SK-N-SH (cell line): Measurements from ENCODE around the gene GOLGA8H. TPM values are rescaled to one million over a fixed set of nuclear protein-coding genes. Genes with fewer than 3 reads are reported as not detected.
A peak's percentile ranks its signal among the peaks of the same experiment; 100 is the strongest.
"Not testable (repeated sequence)": the region's sequence is repeated elsewhere in the genome, so short reads cannot be mapped to it uniquely, and the experiment has no call there.

Experiments used
- CTCF ChIA-PET: fragments of 300-600, 350-600 bp; formaldehyde crosslinking; extraction: SDS; loops from one replicate; lab custom pipeline; 2021; lab: Yijun Ruan, JAX
- POLR2A ChIA-PET: fragments of 350-600 bp; sonication (Branson Sonifier 250); formaldehyde crosslinking; extraction: SDS; loops from one replicate; lab custom pipeline; 2020; ENCODE audit warnings: antibody characterized with exemption, inconsistent platforms; lab: Yijun Ruan, JAX
- DNase-seq: peaks from one replicate; pipeline ENCODE4 v3.0.0; 2012
- H2AFZ ChIP-seq: fragments of 200-600 bp; sonication (generic); 2 replicates; pipeline ENCODE4 v1.8.1; 2016; ENCODE audit warnings: antibody characterized with exemption, mild to moderate bottlenecking, low read depth
- H3F3A ChIP-seq: fragments of 200-600 bp; sonication (generic); replicated peaks from 2 replicates; pipeline ENCODE3; 2016; ENCODE audit warnings: antibody characterized with exemption, mild to moderate bottlenecking; ENCODE audit not compliant: insufficient read depth
- H3K27ac ChIP-seq, 2 experiments: fragments of 200-500 bp in 1 of 2; fragments of 200-600 bp in 1 of 2; sonication (Bioruptor generic) in 1 of 2; sonication (generic), shearing (Covaris generic) in 1 of 2; 2 replicates each; pipeline versions ENCODE4 v1.5.1 to v1.6.1; 2014 to 2016; ENCODE audit warnings: low read depth in 2 of 2, inconsistent platforms in 1 of 2, low read length in 1 of 2, mild to moderate bottlenecking in 1 of 2, mixed read lengths in 1 of 2
- H3K27me3 ChIP-seq: fragments of 200-600 bp; sonication (generic), shearing (Covaris generic); 2 replicates; pipeline ENCODE4 v1.6.1; 2016; ENCODE audit warnings: mixed run types; ENCODE audit not compliant: insufficient read depth
- H3K36me3 ChIP-seq, 2 experiments: fragments of 200-500 bp in 1 of 2; fragments of 200-600 bp in 1 of 2; sonication (Bioruptor generic) in 1 of 2; sonication (generic) in 1 of 2; replicated peaks in 1 of 2; 2 replicates each; pipeline versions ENCODE3 to v1.5.1; 2014 to 2016; ENCODE audit warnings: low read length in 1 of 2, mild to moderate bottlenecking in 1 of 2; ENCODE audit not compliant: insufficient read depth in 2 of 2, control insufficient read depth in 1 of 2
- H3K4me1 ChIP-seq, 2 experiments: fragments of 200-500 bp in 1 of 2; fragments of 200-600 bp in 1 of 2; sonication (Bioruptor generic) in 1 of 2; sonication (generic), shearing (Covaris generic) in 1 of 2; 2 replicates each; pipeline versions ENCODE4 v1.5.1 to v1.6.1; 2014 to 2016; ENCODE audit warnings: low read depth in 1 of 2, low read length in 1 of 2, mixed run types in 1 of 2; ENCODE audit not compliant: insufficient read depth in 2 of 2, control insufficient read depth in 1 of 2
- H3K4me2 ChIP-seq: fragments of 200-600 bp; sonication (generic), shearing (Covaris generic); 2 replicates; pipeline ENCODE4 v1.6.1; 2017; ENCODE audit warnings: mixed run types
- H3K4me3 ChIP-seq, 2 experiments: fragments of 200-500 bp in 1 of 2; fragments of 200-600 bp in 1 of 2; sonication (Bioruptor generic) in 1 of 2; sonication (generic), shearing (Covaris generic) in 1 of 2; 2 replicates each; pipeline versions ENCODE4 v1.5.1 to v1.8.1; 2014 to 2016; ENCODE audit warnings: low read depth in 2 of 2, inconsistent platforms in 1 of 2, low read length in 1 of 2, mild to moderate bottlenecking in 1 of 2, mixed read lengths in 1 of 2, moderate library complexity in 1 of 2
- H3K79me2 ChIP-seq: fragments of 200-600 bp; sonication (generic); 2 replicates; pipeline ENCODE4 v1.8.1; 2017; ENCODE audit warnings: mild to moderate bottlenecking; ENCODE audit not compliant: insufficient read depth
- H3K9ac ChIP-seq: fragments of 200-600 bp; sonication (generic); 2 replicates; pipeline ENCODE4 v1.6.1; 2017; ENCODE audit warnings: mixed run types
- H3K9me2 ChIP-seq: fragments of 200-600 bp; sonication (generic); 2 replicates; pipeline ENCODE4 v1.6.1; 2017; ENCODE audit warnings: mixed run types
- H3K9me3 ChIP-seq: fragments of 200-600 bp; sonication (generic); 2 replicates; pipeline ENCODE4 v1.6.1; 2017; ENCODE audit warnings: mixed run types, mild to moderate bottlenecking, moderate library complexity
- H4K20me1 ChIP-seq: fragments of 200-600 bp; sonication (generic); 2 replicates; pipeline ENCODE4 v1.6.1; 2017; ENCODE audit warnings: mild to moderate bottlenecking, mixed run types; ENCODE audit not compliant: insufficient read depth
- CHD2 ChIP-seq: fragments of 150-350 bp; IDR thresholded peaks from 2 replicates; pipeline ENCODE4 v1.6.1; 2018; ENCODE audit warnings: low read length; ENCODE audit not compliant: partially characterized antibody
- EP300 ChIP-seq, 2 experiments: IDR thresholded peaks; 2 replicates each; pipeline versions ENCODE4 v1.4.0 to v1.6.1; 2012; ENCODE audit warnings: borderline replicate concordance in 1 of 2, low read depth in 1 of 2, low read length in 1 of 2
- FOXM1 ChIP-seq: IDR thresholded peaks from 2 replicates; pipeline ENCODE4 v1.4.0; 2012; ENCODE audit warnings: low read depth, mild to moderate bottlenecking
- GABPA ChIP-seq: IDR thresholded peaks from 2 replicates; pipeline ENCODE4 v1.4.0; 2012; ENCODE audit warnings: low read depth, mild to moderate bottlenecking
- MXI1 ChIP-seq: IDR thresholded peaks from 2 replicates; pipeline ENCODE4 v1.6.1; 2012; ENCODE audit warnings: mild to moderate bottlenecking, low read depth, low read length, improper control_type of control experiment
- SIN3A ChIP-seq: IDR thresholded peaks from 2 replicates; pipeline ENCODE4 v1.6.1; 2012; ENCODE audit warnings: low read depth, mild to moderate bottlenecking, low read length, moderate library complexity, borderline replicate concordance
- TAF1 ChIP-seq: IDR thresholded peaks from 2 replicates; pipeline ENCODE4 v1.6.1; 2012; ENCODE audit warnings: low read depth, mild to moderate bottlenecking, low read length, moderate library complexity, borderline replicate concordance
- TCF12 ChIP-seq: IDR thresholded peaks from 2 replicates; pipeline ENCODE4 v1.4.0; 2012
- YY1 ChIP-seq: IDR thresholded peaks from 2 replicates; pipeline ENCODE4 v1.4.0; 2012; ENCODE audit warnings: low read depth, mild to moderate bottlenecking
- WGBS: methylation state at CpG from one replicate; pipeline ENCODE4 v1.1.6; 2017; ENCODE audit warnings: low lambda C conversion rate; 5-methylcytosine and 5-hydroxymethylcytosine counted together
- polyA plus RNA-seq, 3 experiments: library from polyadenylated mRNA; depleted of rRNA; stranded (reverse); fragments of >200 nt; gene quantifications; 2 replicates each; pipeline ENCODE4 v1.2.3, GENCODE V29; 2012
- TF ChIP-seq, protein P1 (sequence below): IDR thresholded peaks from 2 replicates; pipeline ENCODE4 v1.4.0; 2012; ENCODE audit warnings: low read depth
- TF ChIP-seq, protein P2 (sequence below): IDR thresholded peaks from 2 replicates; pipeline ENCODE4 v1.4.0; 2012; ENCODE audit warnings: low read depth, borderline replicate concordance

GOLGA8H gene
- polyA plus RNA-seq, 1 of the 3 experiments (the other 2 are of a cell fraction), result 0.89 TPM

DNA sequence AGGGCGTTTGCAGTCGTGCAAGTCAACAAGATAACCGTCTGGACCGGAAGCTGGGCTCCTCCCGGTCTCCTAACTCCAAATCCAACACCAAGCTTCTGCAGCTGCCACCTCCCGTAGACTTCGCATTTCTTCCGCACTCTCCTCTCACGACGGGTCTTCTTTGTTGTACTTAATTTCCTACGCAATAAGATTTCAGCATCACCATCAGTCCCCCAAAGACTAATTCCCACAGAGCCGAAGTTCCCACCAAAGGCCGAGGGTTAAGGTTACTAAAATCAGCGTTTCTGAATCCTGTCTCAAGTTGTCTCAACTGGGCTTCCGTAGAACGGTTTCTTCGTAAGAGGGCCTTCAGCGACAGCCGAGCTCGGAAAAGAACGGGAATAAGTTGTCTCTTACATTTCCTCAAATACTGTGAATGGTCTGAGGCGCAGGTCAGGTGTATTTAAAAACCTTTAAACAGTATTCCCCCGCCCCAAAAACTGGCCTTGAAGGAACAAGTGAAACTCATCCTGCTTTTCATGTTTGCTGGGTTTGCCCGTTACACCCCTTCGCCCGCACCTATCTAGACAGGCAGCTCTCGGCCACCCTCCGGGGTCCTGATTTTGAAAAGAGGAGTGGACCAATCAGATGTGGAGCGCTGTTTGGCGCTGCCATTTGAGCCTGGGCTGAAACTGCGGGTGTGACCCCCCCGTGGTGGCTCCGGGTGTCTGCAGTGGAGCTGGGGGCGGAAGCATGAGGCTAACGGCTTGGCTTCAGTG, 21.8 kb downstream of the GOLGA8H start, which contains the start of gene ARHGAP11B:
ARHGAP11B (plus strand) TSS at position 693 of the 758 bp plus-strand sequence.
- H3K27me3 ChIP-seq, H3K36me3 ChIP-seq, H3K4me1 ChIP-seq, H3K9me2 ChIP-seq, H3K9me3 ChIP-seq, H4K20me1 ChIP-seq, H3F3A ChIP-seq, CTCF ChIA-PET: not testable (repeated sequence)
- peak within 1 kb of the TSS; percentile 86 for H2AFZ ChIP-seq
- H3K27ac ChIP-seq, result peak within 1 kb of the TSS; percentile 93 to 97
- TF ChIP-seq YY1 (0 out of 2 replicates have a peak, but pooled peaks have one; percentile 63), FOXM1 (peak; percentile 96), TCF12 (0 out of 2 replicates have a peak, but pooled peaks have one; percentile 11), MXI1 (peak; percentile 81), EP300 (IDR thresholded peaks at IDR 0.05; ENCODE audit: borderline replicate concordance in 1 of 2, low read depth in 1 of 2, low read length in 1 of 2) (peak in 1 of 2 experiments; percentile 18; a peak in 1 of 4 replicates), SIN3A (peak; percentile 70; the same call in 1 of the 2 replicates), TAF1 (0 out of 2 replicates have a peak, but pooled peaks have one; percentile 26), CHD2 (peak; percentile 25), GABPA (peak; percentile 39)
- TF ChIP-seq, protein P1, sequence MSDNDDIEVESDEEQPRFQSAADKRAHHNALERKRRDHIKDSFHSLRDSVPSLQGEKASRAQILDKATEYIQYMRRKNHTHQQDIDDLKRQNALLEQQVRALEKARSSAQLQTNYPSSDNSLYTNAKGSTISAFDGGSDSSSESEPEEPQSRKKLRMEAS, result peak; percentile 69; the same call in 1 of the 2 replicates
- TF ChIP-seq, protein P2, sequence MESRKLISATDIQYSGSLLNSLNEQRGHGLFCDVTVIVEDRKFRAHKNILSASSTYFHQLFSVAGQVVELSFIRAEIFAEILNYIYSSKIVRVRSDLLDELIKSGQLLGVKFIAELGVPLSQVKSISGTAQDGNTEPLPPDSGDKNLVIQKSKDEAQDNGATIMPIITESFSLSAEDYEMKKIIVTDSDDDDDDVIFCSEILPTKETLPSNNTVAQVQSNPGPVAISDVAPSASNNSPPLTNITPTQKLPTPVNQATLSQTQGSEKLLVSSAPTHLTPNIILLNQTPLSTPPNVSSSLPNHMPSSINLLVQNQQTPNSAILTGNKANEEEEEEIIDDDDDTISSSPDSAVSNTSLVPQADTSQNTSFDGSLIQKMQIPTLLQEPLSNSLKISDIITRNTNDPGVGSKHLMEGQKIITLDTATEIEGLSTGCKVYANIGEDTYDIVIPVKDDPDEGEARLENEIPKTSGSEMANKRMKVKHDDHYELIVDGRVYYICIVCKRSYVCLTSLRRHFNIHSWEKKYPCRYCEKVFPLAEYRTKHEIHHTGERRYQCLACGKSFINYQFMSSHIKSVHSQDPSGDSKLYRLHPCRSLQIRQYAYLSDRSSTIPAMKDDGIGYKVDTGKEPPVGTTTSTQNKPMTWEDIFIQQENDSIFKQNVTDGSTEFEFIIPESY, result 0 out of 2 replicates have a peak, but pooled peaks have one; percentile 65
- peak within 1 kb of the TSS; percentile 64 to 86 for H3K4me3 ChIP-seq
- peaks cover 63% of the 10 kb centered on the region for H3K79me2 ChIP-seq
- peak within 1 kb of the TSS; percentile 96 for H3K9ac ChIP-seq
- H3K4me2 ChIP-seq, result peak within 1 kb of the TSS; percentile 79
- POLR2A ChIA-PET, result interaction anchor here (1.0 kb wide), 1 partner anchor 1989 kb away, joined by 4 read pairs; no protein-coding TSS in a partner anchor
- DNase-seq, result peak; percentile 84
- 1% methylated on average over 27 of the region's 35 CpGs for WGBS

DNA sequence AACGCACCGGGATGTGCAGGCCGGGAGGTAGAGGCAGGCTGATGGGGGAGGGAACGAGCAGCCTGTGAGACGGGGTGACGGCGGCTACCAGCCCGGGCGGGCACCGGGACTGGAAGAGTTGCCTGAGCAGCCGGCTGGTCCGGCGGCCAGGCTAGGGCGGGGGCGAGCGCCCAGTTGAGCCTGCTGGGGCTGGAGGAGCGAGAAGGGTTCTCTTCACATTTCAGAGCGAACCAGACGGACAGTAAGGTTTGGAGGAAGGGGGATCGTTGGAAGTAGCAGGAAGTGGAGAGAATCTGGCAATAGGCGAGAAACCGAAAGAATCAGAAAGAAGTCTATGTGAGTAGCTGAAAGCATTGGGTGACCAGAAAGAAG, 22.4 kb downstream of the GOLGA8H start:
- H3K9me2 ChIP-seq, H3K4me1 ChIP-seq, CTCF ChIA-PET, H3F3A ChIP-seq, H3K27me3 ChIP-seq, H3K9me3 ChIP-seq, H4K20me1 ChIP-seq, H2AFZ ChIP-seq, H3K36me3 ChIP-seq: not testable (repeated sequence)
- H3K4me3 ChIP-seq, result peak overlapping the region; percentile 64 to 86
- peak overlapping the region; percentile 96 for H3K9ac ChIP-seq
- POLR2A ChIA-PET, result interaction anchor here (1.0 kb wide), 1 partner anchor 1989 kb away, joined by 4 read pairs; no protein-coding TSS in a partner anchor
- H3K4me2 ChIP-seq, result peak overlapping the region; percentile 79
- 0% methylated on average over 7 of the region's 22 CpGs for WGBS
- H3K27ac ChIP-seq, result peak overlapping the region; percentile 93 to 97
- peak; percentile 3 for DNase-seq
- H3K79me2 ChIP-seq, result peaks cover 66% of the 10 kb centered on the region

DNA sequence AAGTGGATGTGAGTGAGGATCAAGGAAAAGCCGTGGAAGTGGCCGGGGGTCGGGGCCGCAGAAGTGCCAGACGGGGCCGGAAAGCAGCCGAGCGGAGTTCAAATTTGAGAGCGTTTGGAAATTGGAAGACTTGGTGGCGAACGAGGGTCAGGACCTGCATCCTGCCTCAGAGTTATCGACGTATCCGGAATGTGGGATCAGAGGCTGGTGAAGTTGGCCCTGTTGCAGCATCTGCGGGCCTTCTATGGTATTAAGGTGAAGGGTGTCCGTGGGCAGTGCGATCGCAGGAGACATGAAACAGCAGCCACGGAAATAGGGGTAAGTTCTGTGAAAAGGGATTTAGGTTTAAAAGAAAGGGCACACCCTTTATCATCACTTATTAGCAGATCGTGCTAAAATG, 22.8 kb downstream of the GOLGA8H start:
- H3K4me1 ChIP-seq, H3K9me2 ChIP-seq, H3F3A ChIP-seq, DNase-seq, H3K36me3 ChIP-seq, H3K27me3 ChIP-seq, CTCF ChIA-PET, H4K20me1 ChIP-seq, POLR2A ChIA-PET, H3K9me3 ChIP-seq: not testable (repeated sequence)
- Histone ChIP-seq H3K27ac (peak overlapping the region in 1 of 2 experiments; percentile 93; a peak in 3 of 4 replicates), H3K79me2 (peaks cover 70% of the 10 kb centered on the region), H3K9ac (peak overlapping the region; percentile 96), H3K4me2 (peak overlapping the region; percentile 79), H3K4me3 (peak overlapping the region; percentile 64 to 86), H2AFZ (peak overlapping the region; percentile 68)
- WGBS, result 1% methylated on average over 17 of the region's 20 CpGs
